ENCODE measurements around the gene STEAP4.

Gene STEAP4

DNA sequence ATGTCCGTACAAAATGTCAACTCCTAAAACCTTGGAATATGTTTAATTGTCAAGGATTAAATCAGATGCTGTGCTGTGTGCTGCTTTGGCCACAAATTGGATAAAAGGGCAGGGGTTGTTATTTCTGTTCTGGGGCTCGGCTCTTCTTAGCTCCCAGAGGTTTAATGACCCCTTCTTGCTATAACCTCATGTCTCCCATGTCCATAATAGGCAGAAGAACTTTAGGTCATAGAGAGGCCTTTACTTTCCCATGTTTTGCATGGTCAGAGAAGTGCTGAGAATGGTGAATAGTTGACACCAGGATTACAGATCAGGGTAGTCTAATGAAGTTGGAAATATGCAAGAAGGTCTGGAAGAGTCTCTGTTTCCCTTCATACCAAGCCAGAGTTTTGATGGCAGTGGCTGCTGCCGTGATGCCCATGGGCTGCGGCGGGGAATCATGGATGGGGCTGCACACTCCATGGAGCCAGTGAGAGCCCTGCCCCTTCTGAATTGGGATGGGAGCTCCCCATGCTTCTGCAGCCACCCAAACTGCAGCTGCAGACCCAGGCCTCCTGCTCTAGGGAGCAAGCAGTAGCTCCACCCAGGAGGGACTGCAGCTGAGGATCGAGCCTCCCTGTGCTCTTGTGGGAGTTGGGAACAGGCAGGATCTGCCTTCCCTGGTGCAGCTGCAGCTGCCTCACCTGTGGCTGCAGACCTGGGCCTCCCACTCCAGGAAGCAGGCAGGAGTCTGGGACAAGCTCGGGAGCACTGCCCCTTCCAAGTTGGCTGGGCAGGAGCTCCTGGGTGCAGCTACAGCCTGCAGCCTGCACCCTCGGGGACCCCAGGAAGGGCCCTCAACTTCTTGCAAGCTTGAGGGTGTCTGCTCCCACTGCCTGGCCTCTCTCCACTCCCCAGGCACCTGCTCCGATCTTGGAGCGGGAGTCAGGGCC is 23.1 kb upstream of the STEAP4 start:
- no peak for DNase-seq (ENCODE audit: low read depth)
- no peak for TF ChIP-seq CTCF (IDR thresholded peaks at IDR 0.05; ENCODE audit: control insufficient read depth, insufficient read depth, low read depth, low read length, missing control alignments)
- H3K4me3 ChIP-seq (ENCODE audit: control insufficient read depth, low read depth, low read length): no peak overlapping the region

DNA sequence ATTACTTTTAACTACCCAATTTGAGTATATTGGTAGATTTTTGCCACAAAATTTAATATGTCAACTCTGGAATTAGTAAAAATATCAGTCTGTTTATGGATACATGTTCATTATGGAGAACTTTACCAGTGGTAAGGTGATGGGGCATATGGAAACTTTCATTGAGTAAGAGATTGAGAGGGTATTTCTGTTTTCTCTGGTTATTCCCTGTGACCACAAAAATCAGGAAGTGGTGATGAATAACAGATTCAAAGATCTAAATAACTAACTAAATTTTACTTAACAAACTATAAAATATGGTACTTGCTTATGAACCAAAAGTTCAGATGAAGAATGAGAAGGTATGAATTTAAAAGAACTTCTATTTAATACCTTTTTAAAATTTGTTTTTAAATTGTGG is 22.1 kb upstream of the STEAP4 start:
- H3K4me3 ChIP-seq (ENCODE audit: control insufficient read depth, low read depth, low read length): no peak overlapping the region
- no peak for TF ChIP-seq CTCF (IDR thresholded peaks at IDR 0.05; ENCODE audit: control insufficient read depth, insufficient read depth, low read depth, low read length, missing control alignments)
- DNase-seq (ENCODE audit: low read depth): no peak

DNA sequence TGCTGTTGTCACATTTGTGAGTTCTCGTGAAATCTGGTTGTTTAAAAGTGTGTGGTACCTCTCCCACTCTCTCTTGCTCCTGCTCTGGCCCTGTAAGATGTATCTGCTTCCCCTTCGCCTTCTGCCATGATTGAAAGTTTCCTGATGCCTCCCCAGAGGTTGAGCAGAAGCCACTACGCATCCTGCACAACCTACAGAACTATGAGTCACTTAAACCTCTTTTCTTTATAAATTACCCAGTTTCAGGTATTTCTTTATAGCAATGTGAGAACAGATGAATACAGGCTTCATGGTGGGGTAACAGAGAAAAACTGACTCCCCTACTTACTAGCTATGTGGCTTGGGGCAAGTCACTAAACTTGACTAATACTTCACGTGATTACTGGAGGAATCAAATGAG is 18.0 kb upstream of the STEAP4 start:
- no peak for DNase-seq (ENCODE audit: low read depth)
- no peak overlapping the region for H3K4me3 ChIP-seq (ENCODE audit: control insufficient read depth, low read depth, low read length)
- no peak for TF ChIP-seq CTCF (IDR thresholded peaks at IDR 0.05; ENCODE audit: control insufficient read depth, insufficient read depth, low read depth, low read length, missing control alignments)

- no peak for DNase-seq (ENCODE audit: low read depth)
- TF ChIP-seq CTCF (IDR thresholded peaks at IDR 0.05; ENCODE audit: control insufficient read depth, insufficient read depth, low read depth, low read length, missing control alignments): no peak
- no peak overlapping the region for H3K4me3 ChIP-seq (ENCODE audit: control insufficient read depth, low read depth, low read length)
These were observed 15.5 kb upstream of the STEAP4 start for GRCh38 chr7:88322151-88322550.

DNA sequence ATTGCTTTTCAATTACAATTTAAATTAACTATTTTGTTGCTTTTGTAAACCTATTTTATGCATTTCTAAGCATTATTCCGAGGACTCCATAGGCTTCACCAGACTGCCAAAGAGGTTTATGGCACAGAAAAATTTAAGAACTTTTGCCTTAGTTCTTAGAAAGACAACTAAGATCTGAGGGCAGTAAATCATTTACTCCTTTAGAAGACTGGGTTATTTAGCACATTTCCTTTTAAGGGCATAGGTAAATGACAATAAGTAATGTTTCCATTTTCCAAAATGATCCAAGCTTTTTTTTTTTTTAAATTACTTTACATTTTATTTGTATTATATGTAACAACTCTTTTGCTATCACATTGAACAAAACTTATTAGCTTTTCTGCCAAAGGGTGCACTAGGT is 15.0 kb upstream of the STEAP4 start:
- TF ChIP-seq CTCF (IDR thresholded peaks at IDR 0.05; ENCODE audit: control insufficient read depth, insufficient read depth, low read depth, low read length, missing control alignments): no peak
- H3K4me3 ChIP-seq (ENCODE audit: control insufficient read depth, low read depth, low read length): no peak overlapping the region
- no peak for DNase-seq (ENCODE audit: low read depth)

DNA sequence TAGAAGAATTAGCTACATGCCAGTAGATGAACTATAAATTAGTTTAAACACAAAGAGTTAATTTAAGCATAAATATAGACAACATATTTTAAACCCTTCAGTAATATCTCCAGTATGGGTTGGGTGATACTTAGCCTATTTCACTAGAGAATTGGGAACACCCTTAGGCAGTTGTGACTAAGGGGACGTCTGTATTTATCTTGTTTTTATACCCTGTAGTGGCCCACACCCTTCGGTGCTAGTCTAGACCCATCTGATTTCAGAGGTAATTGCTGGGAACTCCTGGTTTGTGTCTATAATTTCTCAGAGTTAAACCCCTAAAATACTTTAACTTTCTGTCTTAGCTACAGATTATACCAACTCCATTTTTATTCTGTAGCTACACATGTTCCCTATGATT is 11.5 kb upstream of the STEAP4 start:
- TF ChIP-seq CTCF (IDR thresholded peaks at IDR 0.05; ENCODE audit: control insufficient read depth, insufficient read depth, low read depth, low read length, missing control alignments): no peak

More for the DNA sequence above, 11.5 kb upstream of the STEAP4 start:
- no peak overlapping the region for H3K4me3 ChIP-seq (ENCODE audit: control insufficient read depth, low read depth, low read length)
- no peak for DNase-seq (ENCODE audit: low read depth)

All from AG09309 (cell line).